HG02763 (cell line): ENCODE results near the gene FAT1.

Experiments
- ATAC-seq: cut with Tn5 transposase; IDR thresholded peaks from one replicate; pipeline ENCODE4 v1.9.1; 2021; ENCODE audit warnings: mild to moderate bottlenecking, moderate library complexity; ENCODE audit not compliant: unreplicated experiment

Gene FAT1

DNA sequence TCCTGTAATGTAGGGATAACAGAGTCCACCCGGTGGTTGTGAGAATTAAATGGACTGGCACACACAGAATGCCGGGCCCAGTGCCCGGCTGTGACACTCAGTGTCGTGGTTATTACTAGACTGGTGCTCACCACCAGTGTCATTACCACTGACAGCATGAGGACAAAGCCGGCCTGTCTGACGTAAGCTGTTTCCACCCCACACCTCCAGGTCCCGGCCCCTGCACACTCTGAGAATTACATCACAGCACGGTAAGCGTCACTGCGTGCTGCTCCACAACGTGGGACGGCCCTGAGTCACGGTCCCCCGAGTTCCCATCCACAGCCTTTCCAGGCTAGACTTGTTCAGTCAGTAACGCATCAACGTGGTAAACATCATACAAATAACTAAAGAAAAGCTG, 22.9 kb downstream of the FAT1 start:
- no peak for ATAC-seq

DNA sequence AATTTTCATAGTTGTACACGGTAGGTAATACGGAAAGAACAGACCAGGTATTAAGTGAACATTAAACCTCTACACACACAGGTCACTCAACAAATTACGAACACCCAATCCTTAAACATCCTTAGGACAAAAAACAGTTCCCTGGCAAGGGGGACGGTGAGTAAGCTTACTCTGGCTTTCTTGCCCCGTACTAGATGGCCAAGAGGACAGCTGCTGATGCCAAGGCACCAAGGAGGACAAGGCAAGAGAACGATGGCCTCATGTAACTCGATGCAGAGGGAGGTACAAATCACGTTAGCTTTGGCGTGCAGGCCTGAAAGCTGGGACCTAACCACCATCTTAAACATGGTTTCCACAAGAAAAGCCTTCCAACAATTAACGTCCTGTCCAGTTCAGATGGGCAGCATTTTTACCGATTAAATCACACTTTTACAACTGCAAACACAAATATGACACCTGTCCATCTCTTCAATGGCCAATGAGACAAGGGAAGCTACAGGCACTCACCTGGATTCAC, 23.7 kb downstream of the FAT1 start:
- ATAC-seq: no peak

DNA sequence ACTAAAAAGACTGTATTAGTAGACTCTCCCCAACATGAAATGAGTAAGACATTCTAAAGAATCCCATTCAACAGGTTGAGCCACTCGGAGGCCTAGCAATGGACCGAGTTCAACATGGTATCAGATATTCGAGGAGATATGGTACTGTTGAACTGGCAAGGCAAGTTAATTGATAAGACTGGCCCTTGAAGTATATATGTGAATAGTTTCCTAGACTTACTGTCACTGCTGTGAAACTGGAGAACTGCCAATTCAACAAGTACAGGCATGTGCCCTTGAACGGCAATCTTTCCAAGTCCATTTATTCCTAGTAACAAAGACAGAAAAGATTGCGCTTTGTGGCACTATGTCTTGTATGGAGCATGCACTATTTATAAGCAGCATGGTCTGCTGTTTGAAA, 24.4 kb downstream of the FAT1 start:
- ATAC-seq: no peak

DNA sequence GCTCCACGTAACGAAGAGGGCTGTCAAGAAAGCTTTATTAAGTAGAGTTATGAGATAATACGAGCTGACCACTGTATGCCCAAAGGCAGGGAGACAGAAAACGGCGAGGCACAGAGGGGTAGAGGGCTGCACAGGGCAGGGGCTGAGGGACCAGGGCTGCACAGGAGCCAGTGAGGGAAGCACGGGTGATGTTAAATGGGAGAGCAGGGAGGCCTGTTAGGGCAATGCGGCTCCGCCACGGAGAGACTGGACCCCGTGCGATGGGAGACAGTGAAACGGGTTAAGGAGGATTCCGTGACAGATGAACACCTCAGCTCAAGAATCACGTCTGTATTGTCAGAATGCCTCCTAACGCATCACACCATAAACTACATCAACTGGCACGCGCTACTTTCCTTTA, 25.1 kb downstream of the FAT1 start:
- no peak for ATAC-seq

DNA sequence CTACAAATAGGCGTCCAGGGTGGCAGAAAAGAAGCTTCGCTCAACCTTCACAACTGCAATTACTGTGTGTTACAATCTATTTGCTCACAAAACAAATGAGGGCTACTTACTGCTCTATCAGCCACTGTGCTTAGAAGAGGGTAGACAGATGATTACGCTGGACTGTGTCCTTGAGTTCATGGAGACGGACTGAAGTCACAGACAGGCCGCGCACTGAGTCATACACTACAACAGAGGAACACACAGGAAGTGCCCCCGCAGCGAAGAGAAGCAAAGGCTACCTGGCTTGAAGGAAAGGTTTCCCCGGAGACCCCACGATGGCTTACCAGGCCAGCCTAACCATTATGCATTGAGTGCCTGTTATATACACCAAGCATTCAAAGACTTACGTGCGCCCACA, 25.6 kb downstream of the FAT1 start:
- ATAC-seq: no peak

DNA sequence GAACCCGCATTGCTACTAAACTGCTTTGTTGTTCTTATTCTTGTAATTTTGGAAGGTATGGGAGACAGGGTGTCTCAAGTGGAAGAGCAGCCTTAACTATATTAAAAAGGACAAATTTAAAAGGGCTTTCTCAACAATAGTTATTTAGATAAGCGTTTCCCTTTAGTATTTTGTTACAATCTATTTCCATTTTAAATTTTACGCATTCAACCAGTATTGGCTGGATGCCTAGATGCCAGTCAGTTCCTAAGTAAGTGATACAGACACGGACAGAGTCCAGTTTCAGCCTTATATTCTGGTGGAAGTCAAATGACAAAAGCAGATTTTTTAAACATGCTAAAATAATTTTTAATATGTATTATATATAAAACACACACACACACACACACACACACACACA, 28.3 kb downstream of the FAT1 start:
- no peak for ATAC-seq

DNA sequence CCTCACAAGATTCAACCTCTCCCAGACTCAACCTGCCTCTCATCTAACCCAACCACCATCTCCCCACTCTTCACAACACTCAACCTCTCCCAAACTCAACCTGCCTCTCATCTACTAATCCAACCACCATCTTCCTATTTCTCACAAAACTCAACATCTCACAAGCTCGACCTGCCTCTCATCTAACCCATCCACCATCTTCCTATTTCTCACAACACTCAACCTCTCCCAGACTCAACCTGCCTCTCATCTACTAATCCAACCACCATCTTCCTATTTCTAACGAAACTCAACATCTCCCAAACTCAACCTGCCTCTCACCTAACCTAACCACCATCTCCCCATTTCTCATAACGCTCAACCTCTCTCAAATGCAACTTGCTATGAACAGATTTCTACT, 29.8 kb downstream of the FAT1 start:
- no peak for ATAC-seq

DNA sequence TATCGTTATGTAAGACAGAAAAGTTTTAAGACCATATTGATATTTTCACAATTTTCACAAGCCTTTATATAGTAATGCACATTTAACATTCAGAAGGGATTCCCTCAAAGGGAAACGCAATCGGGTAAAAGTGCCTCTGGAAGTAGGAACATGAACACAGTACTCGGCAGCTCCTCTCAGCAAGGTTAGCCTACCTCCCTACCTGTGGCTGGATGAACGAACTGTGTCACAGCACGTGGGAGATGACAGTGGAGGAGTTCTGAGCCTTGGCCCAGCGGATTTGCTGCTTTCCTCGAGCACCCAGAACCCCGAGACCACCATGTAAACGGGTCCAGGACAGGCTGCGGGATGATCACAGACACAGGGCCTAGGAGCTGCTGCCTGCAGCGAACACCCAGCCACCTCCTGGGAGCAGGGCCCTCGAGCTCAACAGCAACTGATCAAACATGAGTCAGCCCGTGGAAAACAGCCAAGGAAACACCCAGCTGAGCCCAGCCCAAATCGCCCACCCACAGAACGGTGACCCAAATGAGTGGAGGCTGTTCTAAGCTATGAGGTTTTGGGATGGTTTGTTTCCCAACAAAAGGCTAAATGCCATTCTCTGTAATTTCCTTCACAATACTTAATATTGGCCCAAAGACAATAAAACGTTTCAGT, 30.4 kb downstream of the FAT1 start:
- no peak for ATAC-seq

DNA sequence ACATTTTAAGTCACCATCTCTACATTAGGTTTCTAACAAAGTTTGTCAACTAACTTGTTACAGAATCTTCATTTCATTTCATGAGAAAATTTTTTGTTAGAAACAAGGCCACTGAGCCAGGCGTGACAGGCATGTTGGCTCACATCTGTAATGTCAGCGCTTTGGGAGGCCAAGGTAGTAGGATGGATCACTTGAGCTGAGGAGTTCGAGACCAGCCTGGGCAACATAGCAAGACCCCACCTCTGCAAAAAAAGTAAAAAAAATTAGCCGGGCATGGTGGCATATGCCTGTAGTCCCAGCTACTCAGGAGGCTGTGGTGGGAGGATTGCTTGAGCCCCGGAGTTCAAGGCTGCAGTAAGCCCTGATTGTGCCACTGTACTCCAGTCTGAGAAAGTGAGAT, 32.3 kb downstream of the FAT1 start:
- no peak for ATAC-seq

DNA sequence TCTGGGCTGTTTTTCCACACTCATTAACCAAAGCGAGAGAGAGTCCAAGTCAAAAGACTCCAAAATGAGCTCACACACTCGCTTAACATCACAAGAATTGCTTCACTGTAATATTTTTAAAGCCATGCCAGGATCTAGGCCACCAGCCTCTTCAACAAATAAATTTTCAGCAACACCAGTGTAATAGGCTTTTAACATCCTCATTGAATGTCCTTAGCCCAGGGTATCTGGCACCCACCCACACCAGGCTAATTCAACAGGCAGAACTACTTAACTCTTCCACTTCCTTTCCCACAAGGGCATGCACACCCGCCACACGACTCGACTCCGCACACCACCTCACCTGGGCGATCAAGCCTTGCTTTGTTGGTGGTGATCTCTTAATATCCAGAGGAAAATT, 34.2 kb downstream of the FAT1 start:
- ATAC-seq: no peak

DNA sequence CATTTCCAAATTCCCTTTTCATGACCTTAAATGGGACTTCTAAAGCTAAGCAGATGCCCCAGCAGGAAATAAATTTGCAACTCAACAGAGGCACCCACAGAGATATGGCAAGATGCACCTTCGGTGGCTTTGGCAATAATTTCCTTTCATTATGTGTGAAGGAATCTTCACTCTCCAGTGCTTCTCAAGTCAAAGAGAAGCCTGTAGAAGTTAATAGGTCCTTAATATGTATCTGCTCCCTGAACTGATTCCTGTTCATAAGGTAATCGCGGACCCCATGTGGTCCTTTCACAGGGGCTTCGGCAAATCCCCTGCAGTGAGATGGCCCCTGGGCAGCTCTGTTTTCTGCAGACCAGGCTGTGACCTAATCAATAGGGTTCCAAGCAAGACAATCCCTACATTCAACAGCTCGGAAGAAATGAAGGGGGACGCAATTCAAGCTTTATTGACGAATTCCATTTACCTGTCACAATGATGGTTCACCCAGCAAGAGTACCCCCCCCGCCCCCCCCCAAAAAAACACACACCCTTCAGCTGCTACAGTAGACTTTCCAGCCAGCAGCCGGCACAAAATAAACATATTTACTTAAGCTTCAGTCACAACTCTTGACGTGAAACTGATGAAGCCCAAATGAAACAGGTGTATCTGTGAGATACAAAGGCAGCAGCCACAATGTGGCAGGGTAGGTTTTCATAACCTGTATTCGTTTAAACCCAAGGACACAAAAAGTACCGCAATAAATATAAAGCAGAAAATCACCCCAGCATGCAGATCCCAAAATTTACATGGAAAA, 35.3 kb downstream of the FAT1 start:
- no peak for ATAC-seq

DNA sequence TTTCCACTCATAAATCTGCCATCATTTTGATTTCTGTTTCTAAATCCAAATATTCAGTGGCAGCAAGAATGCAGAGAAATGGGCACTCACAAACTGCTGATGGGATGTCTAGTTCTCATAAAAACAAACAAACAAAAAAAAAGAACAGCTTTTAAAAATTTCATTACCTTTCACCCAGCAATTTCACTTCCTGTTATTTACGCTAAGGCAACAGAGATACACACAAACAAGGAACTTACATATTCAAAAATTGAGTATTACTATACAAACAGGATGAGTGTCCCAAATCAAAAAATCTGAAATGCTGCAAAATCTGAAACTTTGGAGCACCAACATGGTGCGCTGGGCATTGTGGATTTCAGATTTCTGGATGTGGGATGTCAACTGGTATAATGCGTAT, 36.4 kb downstream of the FAT1 start:
- no peak for ATAC-seq

DNA sequence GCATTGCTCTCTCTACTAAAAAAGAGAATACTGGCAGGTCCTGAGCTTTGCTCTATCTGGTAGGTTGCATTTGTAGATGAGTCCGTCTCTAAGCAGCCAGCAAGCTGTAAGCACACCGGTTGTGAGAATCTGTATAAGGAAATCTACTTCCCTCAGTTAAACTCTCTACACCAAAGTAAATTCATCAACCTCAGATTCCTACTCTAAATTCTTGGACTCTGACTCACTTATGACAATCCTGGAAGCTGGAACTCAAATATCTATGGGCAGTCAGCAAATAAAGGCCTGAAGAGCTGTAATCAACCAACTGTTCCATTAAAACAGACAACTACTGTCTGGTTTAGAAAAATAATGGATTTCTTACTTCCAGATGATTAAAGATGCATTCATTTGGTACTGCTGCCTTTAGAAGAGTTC, 37.9 kb downstream of the FAT1 start:
- ATAC-seq: no peak

DNA sequence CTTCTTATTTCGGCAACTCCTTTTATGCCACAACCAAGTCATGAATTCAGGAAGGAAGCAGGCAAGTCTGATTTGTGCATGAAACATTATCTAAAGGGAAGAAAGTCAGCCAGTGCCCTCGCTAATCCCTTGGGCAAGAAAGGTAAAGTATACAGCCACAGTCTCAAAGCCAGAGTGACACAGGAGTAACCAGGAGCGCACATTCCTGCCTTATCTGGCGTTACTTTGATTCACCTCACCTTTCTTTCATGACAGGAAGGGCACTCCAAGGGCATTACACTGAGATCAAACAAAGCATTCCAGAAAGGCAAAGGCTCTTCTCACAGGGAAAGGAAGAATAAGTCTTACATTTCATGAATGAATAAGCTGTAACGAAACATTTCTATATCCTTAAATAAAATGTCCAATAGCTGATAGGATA, 38.8 kb downstream of the FAT1 start:
- ATAC-seq: no peak

DNA sequence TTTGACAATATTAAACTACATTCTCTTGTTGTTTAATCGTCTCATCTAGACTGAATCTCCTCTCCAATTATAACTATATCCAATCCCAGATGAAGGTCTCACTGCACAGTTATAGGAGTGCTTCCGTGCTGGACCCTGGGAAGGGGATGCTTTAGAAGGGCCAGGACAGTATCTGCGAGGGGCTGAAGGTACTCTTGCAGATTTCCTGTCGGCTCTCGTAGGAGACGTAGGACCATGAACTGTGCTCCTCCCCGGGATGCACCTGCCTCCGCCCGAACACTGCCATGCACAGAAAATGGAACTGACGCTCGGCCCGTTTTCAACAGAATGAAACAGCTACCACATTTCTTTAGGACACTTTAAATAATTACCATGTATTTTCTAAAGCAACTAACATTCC, 39.4 kb downstream of the FAT1 start:
- no peak for ATAC-seq

DNA sequence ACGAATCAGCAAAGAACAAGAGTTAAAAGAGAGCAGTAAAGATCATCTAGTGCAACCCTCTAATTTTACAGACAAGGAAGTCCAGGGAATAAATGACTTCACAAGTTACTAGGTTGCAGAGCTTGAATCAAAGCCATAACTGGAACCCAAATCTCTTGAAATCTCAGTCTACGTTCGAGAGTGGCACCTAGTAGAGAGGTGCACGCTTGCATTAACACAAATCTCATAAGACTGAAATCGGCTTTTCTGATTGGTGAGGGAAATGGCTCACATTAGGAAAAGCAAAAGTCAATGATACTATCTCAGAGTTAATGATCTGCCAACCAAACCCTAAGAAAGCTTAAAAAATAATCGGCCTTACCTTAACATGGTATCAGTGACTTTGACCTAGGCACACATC, 43.0 kb downstream of the FAT1 start:
- no peak for ATAC-seq

DNA sequence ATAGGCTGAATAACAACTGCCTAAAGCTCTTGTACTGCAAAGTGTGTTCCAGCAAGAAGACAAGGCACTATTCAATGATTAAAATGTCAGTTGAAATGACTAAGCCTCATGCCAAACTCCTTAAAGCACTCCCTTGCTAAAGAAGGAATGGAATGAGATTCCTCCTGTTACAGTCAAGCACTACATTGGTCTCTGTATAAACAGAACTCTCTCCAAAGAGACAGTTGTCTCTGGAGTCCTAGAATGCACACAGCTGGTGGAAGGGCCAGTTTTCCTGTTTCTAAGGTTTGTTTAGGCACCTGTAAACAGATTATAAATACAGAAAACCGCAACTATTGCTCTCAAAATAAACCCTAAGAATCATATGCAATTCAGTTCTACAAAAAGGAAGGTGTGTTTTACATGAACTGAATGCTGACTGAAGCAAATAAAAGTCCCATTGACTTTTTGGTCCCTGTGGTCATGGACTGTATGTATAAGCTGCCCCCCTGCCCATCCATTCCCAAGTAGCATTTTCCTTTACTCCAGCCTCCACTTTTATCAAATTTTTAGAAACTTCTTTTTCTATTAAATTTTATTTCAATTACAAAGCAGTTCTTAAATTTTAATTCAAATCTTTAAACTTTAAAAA, 47.0 kb downstream of the FAT1 start:
- ATAC-seq: no peak

DNA sequence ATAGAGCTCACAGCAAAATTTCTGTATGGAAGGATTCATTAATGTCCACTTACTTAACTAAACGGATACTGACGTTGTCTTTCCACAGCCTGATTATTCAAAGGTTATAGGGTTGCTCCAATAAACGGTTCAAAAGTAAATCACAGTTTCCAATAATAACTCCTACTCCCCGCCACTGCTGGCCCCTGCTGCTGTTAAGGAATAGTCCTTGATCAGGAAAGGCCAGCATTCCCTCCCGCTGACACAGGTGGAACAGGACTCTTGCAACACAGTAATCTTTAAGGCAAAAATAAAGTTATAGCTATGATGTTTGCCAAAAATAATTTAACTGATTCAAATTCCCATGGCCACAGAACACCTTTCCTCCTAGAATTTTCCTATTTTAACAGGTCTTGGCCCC, 53.9 kb downstream of the FAT1 start:
- ATAC-seq: no peak

DNA sequence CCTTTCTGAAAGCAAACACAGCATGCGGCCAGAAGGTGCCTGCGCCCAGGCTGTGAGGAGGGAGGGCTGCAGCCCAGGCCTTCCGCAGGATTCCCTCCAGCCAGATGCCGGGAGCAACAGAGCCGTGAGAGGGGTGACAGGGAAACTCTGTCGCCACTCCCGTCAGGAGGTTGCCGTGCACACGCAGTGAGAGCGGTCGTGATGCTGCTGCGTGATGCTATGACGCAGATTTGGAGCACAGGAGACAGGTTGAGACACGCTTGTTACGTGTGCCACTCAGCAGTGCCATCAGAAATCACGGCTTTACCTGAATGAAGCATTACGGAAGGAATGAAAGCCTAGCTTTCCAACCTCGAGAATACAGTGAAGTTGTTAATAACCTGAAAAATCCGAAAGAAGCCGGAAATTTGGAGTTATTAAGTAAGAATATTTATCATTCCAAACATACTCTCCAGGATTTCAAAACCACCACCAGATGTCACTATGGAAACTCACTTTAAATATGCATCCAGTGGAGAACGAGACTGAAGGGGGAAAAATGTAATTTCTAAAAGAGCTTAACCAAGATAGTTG, 54.4 kb downstream of the FAT1 start:
- no peak for ATAC-seq

DNA sequence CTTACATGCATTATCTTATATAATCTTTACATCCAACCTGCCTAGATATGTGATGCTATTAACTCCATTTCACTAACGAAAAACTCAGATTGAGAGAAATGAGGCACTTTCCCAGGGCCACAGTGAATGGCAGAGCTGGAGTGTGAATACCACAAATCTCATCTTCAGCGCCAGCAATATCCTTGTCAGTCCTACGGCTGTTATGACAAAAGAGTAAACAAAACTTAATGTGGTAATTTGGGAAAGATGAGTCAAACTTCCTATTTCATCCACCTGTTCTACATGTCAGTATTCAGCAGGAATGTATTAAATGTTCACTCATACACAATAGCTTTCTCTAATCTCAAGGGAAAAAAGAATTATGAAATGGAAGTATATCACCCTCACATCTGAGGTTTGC, 56.9 kb downstream of the FAT1 start:
- no peak for ATAC-seq

DNA sequence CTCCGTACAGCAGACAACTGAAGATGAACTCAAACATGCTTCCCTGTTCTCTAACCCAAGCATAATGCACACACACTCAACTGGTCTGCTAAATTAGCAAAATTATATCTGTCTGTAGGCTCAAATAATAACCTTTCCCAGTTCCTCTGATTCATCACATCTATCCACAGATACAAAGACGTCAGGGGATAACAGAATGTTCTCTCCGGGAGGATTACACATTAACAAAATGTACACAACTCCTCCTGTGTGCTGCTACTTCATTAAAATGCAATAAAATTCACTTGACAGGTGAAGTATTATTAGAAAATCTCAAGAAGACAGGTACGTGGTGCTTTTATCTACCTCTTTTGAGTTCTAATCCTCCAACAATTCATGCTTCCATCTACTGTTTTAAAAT, 57.4 kb downstream of the FAT1 start:
- no peak for ATAC-seq

DNA sequence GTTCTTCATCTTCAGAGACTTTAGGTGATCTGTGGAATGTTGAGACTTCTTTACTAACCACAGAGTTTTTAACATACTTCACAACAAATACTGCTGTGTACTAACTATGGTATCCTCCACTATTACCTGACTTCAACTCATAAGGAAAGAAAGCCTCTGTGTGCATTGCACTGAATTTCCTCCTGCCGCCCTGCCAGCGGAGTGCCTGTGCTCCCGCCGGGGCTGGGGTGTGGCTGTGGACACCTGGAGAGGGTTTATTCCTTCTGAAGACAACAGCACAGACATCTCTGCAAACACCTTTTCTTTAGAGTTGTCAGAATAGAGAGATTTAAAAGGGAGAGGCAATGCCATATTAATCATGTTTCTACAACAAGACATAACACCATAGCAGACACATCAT, 63.3 kb downstream of the FAT1 start:
- ATAC-seq: no peak
